CD4-positive, alpha-beta memory T cell (primary cell): ENCODE results near the gene WDR4. TPM values are rescaled to one million over a fixed set of nuclear protein-coding genes. Genes with fewer than 3 reads are reported as not detected.
A peak's percentile ranks its signal among the peaks of the same experiment; 100 is the strongest.
"Not testable (repeated sequence)": the region's sequence is repeated elsewhere in the genome, so short reads cannot be mapped to it uniquely, and the experiment has no call there.

Experiments used
- CTCF ChIA-PET: fragments of 350-600 bp; sonication (Branson Sonifier 250); formaldehyde crosslinking; loops from one replicate; lab custom pipeline; 2021; ENCODE audit warnings: inconsistent platforms; ENCODE audit not compliant: partially characterized antibody; lab: Charles Lee
- POLR2A ChIA-PET: fragments of 350-600 bp; sonication (Branson Sonifier 250); formaldehyde crosslinking; loops from one replicate; lab custom pipeline; 2021; ENCODE audit not compliant: partially characterized antibody; lab: Charles Lee
- DNase-seq, 5 donors: peaks; one replicate each; pipeline versions ENCODE4 v3.0.0 to v3.0.0-alpha.2; 2020 to 2022; ENCODE audit warnings: mixed read lengths in 1 of 5
- H3K27ac ChIP-seq: one replicate; pipeline ENCODE4 v1.7.0; 2013; ENCODE audit warnings: low read depth, low read length
- H3K27me3 ChIP-seq: 2 replicates; pipeline ENCODE4 v1.7.0; 2013; ENCODE audit warnings: mild to moderate bottlenecking, low read length, moderate library complexity; ENCODE audit not compliant: insufficient read depth
- H3K36me3 ChIP-seq: 2 replicates; pipeline ENCODE4 v1.7.0; 2013; ENCODE audit warnings: mild to moderate bottlenecking, low read length, moderate library complexity; ENCODE audit not compliant: insufficient read depth
- H3K4me1 ChIP-seq: 2 replicates; pipeline ENCODE4 v1.7.0; 2013; ENCODE audit warnings: mild to moderate bottlenecking, low read length, moderate library complexity; ENCODE audit not compliant: insufficient read depth
- H3K4me3 ChIP-seq, 2 donors: one replicate each; pipeline ENCODE4 v1.7.0; 2013; ENCODE audit warnings: low read length in 2 of 2, mild to moderate bottlenecking in 1 of 2
- H3K9me3 ChIP-seq, 2 donors: one replicate each; pipeline ENCODE4 v1.7.0; 2013; ENCODE audit warnings: low read length in 2 of 2, control low read depth in 1 of 2; ENCODE audit not compliant: control insufficient read depth in 1 of 2
- H3K27ac Mint-ChIP-seq, 7 donors: one replicate each; pipeline ENCODE4 v1.8.0; 2020 to 2021; ENCODE audit warnings: mixed read lengths in 7 of 7, mild to moderate bottlenecking in 6 of 7, inconsistent platforms in 3 of 7, moderate library complexity in 3 of 7
- H3K27me3 Mint-ChIP-seq, 2 donors: one replicate each; pipeline ENCODE4 v1.8.0; 2020 to 2021; ENCODE audit warnings: mixed read lengths in 2 of 2
- H3K36me3 Mint-ChIP-seq, 2 donors: one replicate each; pipeline ENCODE4 v1.8.0; 2020 to 2021; ENCODE audit warnings: mixed read lengths in 2 of 2, inconsistent platforms in 1 of 2, mild to moderate bottlenecking in 1 of 2
- H3K4me1 Mint-ChIP-seq, 4 donors: one replicate each; pipeline ENCODE4 v1.8.0; 2020 to 2021; ENCODE audit warnings: mixed read lengths in 4 of 4, mild to moderate bottlenecking in 1 of 4
- H3K4me3 Mint-ChIP-seq, 8 donors: one replicate each; pipeline ENCODE4 v1.8.0; 2020 to 2021; ENCODE audit warnings: mixed read lengths in 8 of 8, mild to moderate bottlenecking in 7 of 8, moderate library complexity in 6 of 8, inconsistent platforms in 3 of 8
- H3K9me3 Mint-ChIP-seq, 8 donors: one replicate each; pipeline ENCODE4 v1.8.0; 2020 to 2021; ENCODE audit warnings: mixed read lengths in 8 of 8, mild to moderate bottlenecking in 5 of 8, inconsistent platforms in 3 of 8, moderate library complexity in 1 of 8
- intact Hi-C: fragments of 100-400 bp; cut with micrococcal nuclease; formaldehyde crosslinking; loops from one replicate; pipeline ENCODE4 v1.15.1; 2023
- polyA plus RNA-seq, 2 donors: library from polyadenylated mRNA; unstranded; fragments of 300-500 nt; fragmentation: Illumina TruSeq; gene quantifications; one replicate each; pipeline ENCODE4 v1.2.3, GENCODE V29; 2021
- total RNA-seq, 2 experiments: library from RNA; stranded (reverse); gene quantifications; one replicate each; pipeline ENCODE4 v1.2.3, GENCODE V29; 2021

Gene WDR4
- total and polyA plus RNA-seq, 4 experiments from 2014 or later, result 7.3 to 27.5 (median 17.0) TPM

DNA sequence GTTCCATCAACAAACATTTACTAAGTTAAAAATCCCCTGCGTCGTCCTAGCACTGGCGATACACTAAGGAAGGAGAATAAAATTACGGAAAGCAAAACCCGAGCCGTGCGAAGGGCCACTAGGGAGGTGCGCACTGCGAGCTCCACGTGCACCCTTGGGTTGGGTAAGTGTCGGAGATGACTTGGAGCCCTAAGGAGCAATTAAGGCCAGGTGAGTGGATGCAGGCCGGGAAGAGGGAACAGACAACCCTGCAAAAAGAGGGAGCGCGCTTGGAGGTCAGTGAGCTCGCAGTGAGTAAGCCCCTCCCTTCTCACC, 704 bp downstream of the WDR4 start:
- Histone ChIP-seq H3K9me3 (no peaks in the 10 kb centered on the region), H3K27me3 (no peaks in the 10 kb centered on the region), H3K27ac (peak overlapping the region; percentile 92), H3K4me1 (peaks cover 23% of the 10 kb centered on the region), H3K36me3 (peaks cover 4% of the 10 kb centered on the region), H3K4me3 (peak overlapping the region; percentile 79 to 98)
- Mint-ChIP-seq H3K9me3 (no peaks in the 10 kb centered on the region), H3K27ac (peak overlapping the region; percentile 96 to 100 (median 98)), H3K4me3 (peak overlapping the region; percentile 96 to 98 (median 97)), H3K27me3 (peaks cover 0 to 3% of the 10 kb centered on the region in 2 donors), H3K4me1 (peaks cover 19 to 41% (median 24%) of the 10 kb centered on the region in 4 donors), H3K36me3 (peaks cover 18 to 39% of the 10 kb centered on the region in 2 donors)
- intact Hi-C loops, result no loop called here
- POLR2A ChIA-PET, result interaction anchor here (1.1 to 4.4 kb wide), 3 partner anchors 14 to 131 kb away, joined by 4 to 54 read pairs (median 5); partner anchors contain the start of genes NDUFV3 and PKNOX1
- peak in 3 of 5 donors; percentile 7 to 16 (median 10) for DNase-seq
- CTCF ChIA-PET, result no interaction called here

DNA sequence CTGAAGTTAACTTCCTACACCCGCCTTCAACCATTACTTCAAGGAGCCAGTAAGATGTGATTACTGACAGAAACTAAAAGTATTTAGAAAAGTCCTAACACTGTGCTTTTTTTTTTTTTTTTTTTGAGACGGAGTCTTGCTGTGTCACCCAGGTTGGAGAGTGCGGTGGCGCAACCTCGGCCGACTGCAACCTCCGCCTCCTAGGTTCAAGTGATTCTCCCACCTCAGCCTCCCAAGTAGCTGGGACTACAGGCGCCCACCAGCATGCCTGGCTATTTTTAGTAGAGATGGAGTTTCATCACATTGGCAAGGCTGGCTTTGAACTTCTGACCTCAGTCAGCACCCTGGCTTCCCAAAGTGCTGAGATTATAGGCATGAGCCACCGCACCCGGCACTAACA, 3.5 kb downstream of the WDR4 start:
- DNase-seq, CTCF ChIA-PET, intact Hi-C loops, H3K4me3 Mint-ChIP-seq, POLR2A ChIA-PET, H3K9me3 Mint-ChIP-seq, H3K27ac ChIP-seq, H3K27ac Mint-ChIP-seq, H3K27me3 ChIP-seq, H3K27me3 Mint-ChIP-seq, H3K4me3 ChIP-seq, H3K9me3 ChIP-seq: not testable (repeated sequence)
- H3K36me3 ChIP-seq, result peaks cover 25% of the 10 kb centered on the region
- peaks cover 38 to 61% of the 10 kb centered on the region in 2 donors for H3K36me3 Mint-ChIP-seq
- H3K4me1 Mint-ChIP-seq, result peaks cover 18 to 33% (median 26%) of the 10 kb centered on the region in 4 donors
- peaks cover 23% of the 10 kb centered on the region for H3K4me1 ChIP-seq

DNA sequence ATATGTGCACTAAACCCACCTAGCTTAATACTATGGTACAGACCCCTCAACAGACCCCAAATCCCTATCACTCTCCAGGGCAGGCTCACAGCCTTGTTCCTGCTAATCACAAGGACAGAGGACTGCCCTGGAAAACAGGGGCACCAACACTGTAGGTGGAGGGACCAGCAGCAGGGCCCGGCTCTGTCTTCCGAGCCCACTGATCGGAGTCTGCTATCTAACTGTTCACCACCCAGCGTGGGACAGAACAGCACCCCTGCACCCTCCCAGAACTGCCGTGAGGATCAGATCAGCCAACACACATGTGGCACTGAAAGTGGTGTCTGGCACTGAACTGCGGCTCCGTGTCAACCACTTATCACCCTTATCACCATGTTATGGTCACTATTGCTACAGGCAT, 6.2 kb downstream of the WDR4 start:
- no peaks in the 10 kb centered on the region for H3K27me3 Mint-ChIP-seq
- DNase-seq, result no peak
- H3K27ac Mint-ChIP-seq, result peak overlapping the region in 1 of 7 donors; percentile 47
- Histone ChIP-seq H3K4me3 (no peak overlapping the region), H3K9me3 (no peaks in the 10 kb centered on the region), H3K4me1 (peaks cover 7% of the 10 kb centered on the region), H3K27me3 (no peaks in the 10 kb centered on the region), H3K27ac (no peak overlapping the region), H3K36me3 (peaks cover 47% of the 10 kb centered on the region)
- no peaks in the 10 kb centered on the region for H3K9me3 Mint-ChIP-seq
- H3K4me1 Mint-ChIP-seq, result peaks cover 3 to 10% (median 6%) of the 10 kb centered on the region in 4 donors
- POLR2A ChIA-PET, result no interaction called here
- peaks cover 49 to 69% of the 10 kb centered on the region in 2 donors for H3K36me3 Mint-ChIP-seq
- H3K4me3 Mint-ChIP-seq, result no peak overlapping the region
- intact Hi-C loops, result no loop called here
- CTCF ChIA-PET, result no interaction called here

DNA sequence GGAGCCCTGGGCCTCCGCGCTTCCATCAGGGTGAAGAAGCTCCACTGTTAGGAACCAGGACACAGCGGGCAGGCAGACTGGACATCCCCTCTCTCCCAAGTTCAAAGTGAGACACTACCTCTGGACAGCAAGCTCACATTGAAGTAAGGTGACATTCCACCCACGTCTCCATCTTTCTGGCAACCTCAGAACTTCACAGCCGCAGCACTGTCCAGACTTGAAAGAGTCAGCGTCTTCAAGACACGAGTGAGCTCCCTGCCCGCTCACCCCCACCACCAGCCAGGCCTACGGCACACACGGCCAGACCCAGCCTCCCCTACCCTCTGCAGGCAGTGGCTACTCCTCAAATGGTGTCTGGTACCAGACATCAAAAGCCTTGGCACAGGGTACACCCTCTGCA, 11.1 kb downstream of the WDR4 start:
- no peak overlapping the region for H3K4me3 Mint-ChIP-seq
- Histone ChIP-seq H3K4me1 (no peaks in the 10 kb centered on the region), H3K4me3 (no peak overlapping the region), H3K9me3 (no peaks in the 10 kb centered on the region), H3K36me3 (peaks cover 52% of the 10 kb centered on the region), H3K27ac (no peak overlapping the region), H3K27me3 (no peaks in the 10 kb centered on the region)
- H3K27ac Mint-ChIP-seq, result peak overlapping the region in 1 of 7 donors; percentile 24
- CTCF ChIA-PET, result interaction anchor here (1.1 kb wide), 1 partner anchor 14 kb away, joined by 3 read pairs; no protein-coding TSS in a partner anchor
- no peaks in the 10 kb centered on the region for H3K27me3 Mint-ChIP-seq
- DNase-seq, result no peak
- intact Hi-C loops, result no loop called here
- no peaks in the 10 kb centered on the region for H3K9me3 Mint-ChIP-seq
- peaks cover 5 to 18% (median 12%) of the 10 kb centered on the region in 4 donors for H3K4me1 Mint-ChIP-seq
- POLR2A ChIA-PET, result interaction anchor here (3.4 kb wide), 1 partner anchor 25 kb away, joined by 10 read pairs; the partner anchor contains the start of gene NDUFV3
- H3K36me3 Mint-ChIP-seq, result peaks cover 45 to 70% of the 10 kb centered on the region in 2 donors

DNA sequence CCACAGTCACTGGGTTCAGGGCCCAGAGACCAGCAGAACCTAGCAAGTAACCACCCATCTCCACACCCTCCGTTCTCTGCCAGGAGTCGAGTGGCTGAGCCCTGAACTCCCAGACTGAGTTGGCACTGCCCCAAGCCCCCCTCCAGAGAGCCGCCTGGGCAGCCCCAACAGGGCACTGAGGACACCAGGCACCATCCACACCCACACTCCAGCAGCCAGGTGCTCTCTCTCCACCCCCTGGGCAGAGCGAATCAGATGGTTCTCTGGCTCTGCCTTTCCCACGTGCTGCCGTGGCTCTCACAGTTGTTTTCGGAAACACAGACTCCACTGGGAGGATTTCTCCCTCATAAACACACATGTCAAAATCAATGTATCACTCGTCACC, 13.6 kb downstream of the WDR4 start:
- peak overlapping the region in 2 of 7 donors; percentile 29 to 46 for H3K27ac Mint-ChIP-seq
- intact Hi-C loops, result no loop called here
- Histone ChIP-seq H3K4me1 (no peaks in the 10 kb centered on the region), H3K9me3 (no peaks in the 10 kb centered on the region), H3K27me3 (no peaks in the 10 kb centered on the region), H3K27ac (no peak overlapping the region), H3K4me3 (no peak overlapping the region), H3K36me3 (peaks cover 54% of the 10 kb centered on the region)
- H3K4me1 Mint-ChIP-seq, result peaks cover 5 to 18% (median 9%) of the 10 kb centered on the region in 4 donors
- POLR2A ChIA-PET, result no interaction called here
- no peaks in the 10 kb centered on the region for H3K9me3 Mint-ChIP-seq
- DNase-seq, result no peak
- no peak overlapping the region for H3K4me3 Mint-ChIP-seq
- CTCF ChIA-PET, result no interaction called here
- no peaks in the 10 kb centered on the region for H3K27me3 Mint-ChIP-seq
- H3K36me3 Mint-ChIP-seq, result peaks cover 36 to 67% of the 10 kb centered on the region in 2 donors

DNA sequence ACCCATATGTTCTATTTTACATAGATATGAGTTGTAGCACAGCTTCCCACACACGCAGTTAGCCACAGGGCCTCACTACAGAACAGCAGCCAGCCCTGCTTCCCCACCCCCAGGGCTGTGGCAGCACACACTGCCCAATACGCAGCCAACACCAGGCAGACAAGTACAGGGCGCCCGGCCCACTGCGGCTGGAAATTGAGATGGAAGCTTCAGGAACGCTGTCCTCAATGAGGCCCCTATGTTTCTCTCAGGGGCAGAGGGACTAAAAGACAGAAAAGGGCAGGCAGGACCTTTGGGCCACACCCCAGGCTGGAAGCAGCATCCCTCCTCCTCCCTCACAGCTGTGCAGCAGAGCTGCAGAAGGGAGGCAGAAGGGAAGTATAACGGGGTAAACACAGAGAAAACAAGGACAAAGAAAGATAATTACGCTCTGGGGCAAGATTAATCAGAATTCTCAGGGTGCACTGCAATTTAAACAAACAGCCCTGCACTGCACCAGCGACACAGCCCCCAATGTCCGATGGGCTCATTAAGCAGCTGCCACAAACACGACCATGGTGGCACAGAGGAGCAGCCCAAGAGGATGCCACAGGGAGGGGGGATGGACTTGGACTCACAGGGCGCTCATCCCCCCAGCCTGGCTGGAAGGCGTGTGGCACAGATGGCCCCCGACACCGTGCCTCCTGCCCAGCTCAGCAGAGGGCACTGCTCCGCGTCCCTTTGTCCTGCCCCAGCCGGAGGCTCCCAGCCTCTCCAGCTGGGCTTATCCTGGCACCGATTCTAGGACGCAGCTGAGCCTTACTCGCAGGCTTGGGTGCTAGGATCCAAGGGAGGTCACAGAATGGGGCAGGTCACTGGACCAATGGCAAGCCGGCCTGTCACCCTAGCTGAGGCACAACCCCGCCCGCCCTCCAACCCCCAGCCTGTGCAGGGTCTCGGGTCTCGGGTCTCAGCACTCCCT, 14.2 kb downstream of the WDR4 start:
- Mint-ChIP-seq H3K4me3 (no peak overlapping the region), H3K27me3 (no peaks in the 10 kb centered on the region), H3K27ac (peak overlapping the region in 1 of 7 donors; percentile 71), H3K4me1 (peaks cover 5 to 18% (median 9%) of the 10 kb centered on the region in 4 donors), H3K36me3 (peaks cover 33 to 67% of the 10 kb centered on the region in 2 donors), H3K9me3 (no peaks in the 10 kb centered on the region)
- POLR2A ChIA-PET, result interaction anchor here (1.1 kb wide), 1 partner anchor 28 kb away, joined by 3 read pairs; the partner anchor contains the start of gene NDUFV3
- DNase-seq, result no peak
- no peaks in the 10 kb centered on the region for H3K27me3 ChIP-seq
- CTCF ChIA-PET, result no interaction called here
- no peak overlapping the region for H3K27ac ChIP-seq
- H3K9me3 ChIP-seq, result no peaks in the 10 kb centered on the region
- no peak overlapping the region for H3K4me3 ChIP-seq
- intact Hi-C loops, result no loop called here
- peaks cover 54% of the 10 kb centered on the region for H3K36me3 ChIP-seq
- no peaks in the 10 kb centered on the region for H3K4me1 ChIP-seq

DNA sequence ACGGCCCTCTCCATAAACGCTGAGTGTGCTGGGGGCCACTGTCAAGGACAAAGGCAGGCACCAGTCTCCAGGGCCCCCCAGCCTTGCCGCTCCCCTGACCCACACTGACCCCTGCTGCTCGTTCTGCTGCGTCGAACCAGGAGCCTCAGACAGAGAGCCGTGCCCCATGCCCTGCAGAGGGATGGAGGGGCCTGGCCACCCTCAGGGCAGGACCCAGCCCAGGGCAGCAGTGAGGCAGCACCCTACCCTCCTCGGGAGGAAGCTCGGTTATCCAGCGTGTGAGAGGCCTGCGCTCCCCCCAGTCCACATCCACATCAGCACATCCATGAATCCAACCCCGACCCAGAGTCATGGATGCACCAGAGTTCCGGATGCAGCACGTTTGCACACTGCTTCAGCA, 15.1 kb downstream of the WDR4 start:
- no peaks in the 10 kb centered on the region for H3K9me3 ChIP-seq
- H3K36me3 Mint-ChIP-seq, result peaks cover 28 to 62% of the 10 kb centered on the region in 2 donors
- POLR2A ChIA-PET, result interaction anchor here (1.1 kb wide), 1 partner anchor 29 kb away, joined by 3 read pairs; the partner anchor contains the start of gene NDUFV3
- H3K27me3 Mint-ChIP-seq, result no peaks in the 10 kb centered on the region
- H3K4me1 ChIP-seq, result no peaks in the 10 kb centered on the region
- intact Hi-C loops, result no loop called here
- no peak for DNase-seq
- H3K27ac ChIP-seq, result no peak overlapping the region
- no peak overlapping the region for H3K4me3 ChIP-seq
- CTCF ChIA-PET, result no interaction called here
- no peaks in the 10 kb centered on the region for H3K9me3 Mint-ChIP-seq
- H3K27me3 ChIP-seq, result no peaks in the 10 kb centered on the region
- H3K4me3 Mint-ChIP-seq, result no peak overlapping the region
- no peak overlapping the region for H3K27ac Mint-ChIP-seq
- H3K4me1 Mint-ChIP-seq, result peaks cover 5 to 18% (median 9%) of the 10 kb centered on the region in 4 donors
- peaks cover 48% of the 10 kb centered on the region for H3K36me3 ChIP-seq
